ENCODE data around the gene CXCL14.

The CXCL14 gene

DNA sequence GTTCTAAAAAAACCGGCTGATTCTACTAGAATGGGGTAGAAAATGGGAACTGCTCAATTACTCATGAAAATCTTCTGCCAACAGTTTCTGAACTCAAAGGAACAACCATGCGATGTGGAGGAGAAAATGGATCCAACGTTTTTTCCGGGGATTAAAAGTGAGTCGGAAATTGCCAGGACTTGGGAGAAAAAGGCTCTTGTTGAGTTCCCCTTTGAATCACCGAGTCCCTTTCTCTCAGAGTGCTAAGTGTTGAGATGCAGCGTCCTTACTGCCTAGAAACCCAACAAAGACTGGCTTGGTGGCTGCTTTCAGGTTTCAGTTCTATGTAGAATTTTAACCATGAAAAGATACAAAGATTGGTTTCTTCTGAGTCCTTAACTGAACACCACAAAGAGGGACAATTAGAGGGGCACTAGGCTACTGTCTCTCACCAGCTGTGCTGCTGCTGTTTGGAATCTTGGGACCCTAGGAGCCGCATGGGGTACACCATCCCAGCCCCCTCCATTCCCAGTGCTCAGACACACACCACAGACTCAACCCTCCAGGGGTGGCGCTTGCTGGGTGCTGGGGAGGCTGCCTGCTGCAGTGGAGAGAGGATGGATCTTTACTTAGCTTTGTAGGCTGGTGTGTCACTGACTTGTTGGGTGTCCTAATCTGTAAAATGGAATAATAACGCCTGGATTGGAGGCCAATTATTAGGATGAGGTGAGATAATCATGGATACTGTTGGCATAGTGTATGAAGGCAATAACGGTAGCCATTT is 21.5 kb downstream of the CXCL14 start:
- Histone ChIP-seq H3K9me3 (no peaks in the 10 kb centered on the region), H3K27me3 (peaks cover 86% of the 10 kb centered on the region), H3K36me3 (no peaks in the 10 kb centered on the region), H3K4me1 (ENCODE audit: control insufficient read depth in 1 of 2, insufficient read depth in 1 of 2, low read depth in 1 of 2, low read length in 1 of 2) (no peaks in the 10 kb centered on the region), H3K27ac (no peak overlapping the region), H3K4me3 (ENCODE audit: low read depth in 1 of 2, low read length in 1 of 2) (no peak overlapping the region)
- TF ChIP-seq, protein P1, sequence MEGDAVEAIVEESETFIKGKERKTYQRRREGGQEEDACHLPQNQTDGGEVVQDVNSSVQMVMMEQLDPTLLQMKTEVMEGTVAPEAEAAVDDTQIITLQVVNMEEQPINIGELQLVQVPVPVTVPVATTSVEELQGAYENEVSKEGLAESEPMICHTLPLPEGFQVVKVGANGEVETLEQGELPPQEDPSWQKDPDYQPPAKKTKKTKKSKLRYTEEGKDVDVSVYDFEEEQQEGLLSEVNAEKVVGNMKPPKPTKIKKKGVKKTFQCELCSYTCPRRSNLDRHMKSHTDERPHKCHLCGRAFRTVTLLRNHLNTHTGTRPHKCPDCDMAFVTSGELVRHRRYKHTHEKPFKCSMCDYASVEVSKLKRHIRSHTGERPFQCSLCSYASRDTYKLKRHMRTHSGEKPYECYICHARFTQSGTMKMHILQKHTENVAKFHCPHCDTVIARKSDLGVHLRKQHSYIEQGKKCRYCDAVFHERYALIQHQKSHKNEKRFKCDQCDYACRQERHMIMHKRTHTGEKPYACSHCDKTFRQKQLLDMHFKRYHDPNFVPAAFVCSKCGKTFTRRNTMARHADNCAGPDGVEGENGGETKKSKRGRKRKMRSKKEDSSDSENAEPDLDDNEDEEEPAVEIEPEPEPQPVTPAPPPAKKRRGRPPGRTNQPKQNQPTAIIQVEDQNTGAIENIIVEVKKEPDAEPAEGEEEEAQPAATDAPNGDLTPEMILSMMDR (IDR thresholded peaks at IDR 0.05) = no peak

- Histone ChIP-seq H3K4me3 (ENCODE audit: low read depth in 1 of 2, low read length in 1 of 2) (no peak overlapping the region), H3K4me1 (ENCODE audit: control insufficient read depth in 1 of 2, insufficient read depth in 1 of 2, low read depth in 1 of 2, low read length in 1 of 2) (no peaks in the 10 kb centered on the region), H3K36me3 (no peaks in the 10 kb centered on the region), H3K27ac (no peak overlapping the region), H3K27me3 (peaks cover 92% of the 10 kb centered on the region), H3K9me3 (no peaks in the 10 kb centered on the region)
- TF ChIP-seq, protein P1 (IDR thresholded peaks at IDR 0.05) = no peak
These were observed 22.2 kb downstream of the CXCL14 start for GRCh38 chr5:135556620-135557019.

DNA sequence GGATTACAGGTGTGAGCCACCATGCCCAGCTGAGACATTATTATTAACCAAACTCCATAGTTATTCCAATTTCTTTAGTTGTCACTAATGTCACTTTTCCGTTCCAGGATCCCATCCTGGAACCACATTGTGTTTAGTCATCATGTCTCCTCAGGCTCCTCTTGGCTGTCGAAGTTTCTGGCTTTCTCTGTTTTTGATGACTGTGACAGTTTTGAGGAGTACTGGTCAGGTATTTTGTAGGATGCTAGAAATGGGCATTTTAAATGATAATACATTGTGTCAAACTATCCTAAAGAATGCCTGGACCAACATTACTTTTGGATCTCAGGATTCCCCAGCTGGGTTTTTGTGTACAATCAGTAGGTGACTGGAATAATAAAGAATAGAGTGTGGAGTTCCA is 23.3 kb downstream of the CXCL14 start:
- peaks cover 97% of the 10 kb centered on the region for H3K27me3 ChIP-seq
- no peaks in the 10 kb centered on the region for H3K4me1 ChIP-seq (ENCODE audit: control insufficient read depth in 1 of 2, insufficient read depth in 1 of 2, low read depth in 1 of 2, low read length in 1 of 2)
- H3K27ac ChIP-seq = no peak overlapping the region
- H3K4me3 ChIP-seq (ENCODE audit: low read depth in 1 of 2, low read length in 1 of 2) = no peak overlapping the region
- TF ChIP-seq, protein P1 (IDR thresholded peaks at IDR 0.05) = no peak
- H3K9me3 ChIP-seq = no peaks in the 10 kb centered on the region
- H3K36me3 ChIP-seq = no peaks in the 10 kb centered on the region

DNA sequence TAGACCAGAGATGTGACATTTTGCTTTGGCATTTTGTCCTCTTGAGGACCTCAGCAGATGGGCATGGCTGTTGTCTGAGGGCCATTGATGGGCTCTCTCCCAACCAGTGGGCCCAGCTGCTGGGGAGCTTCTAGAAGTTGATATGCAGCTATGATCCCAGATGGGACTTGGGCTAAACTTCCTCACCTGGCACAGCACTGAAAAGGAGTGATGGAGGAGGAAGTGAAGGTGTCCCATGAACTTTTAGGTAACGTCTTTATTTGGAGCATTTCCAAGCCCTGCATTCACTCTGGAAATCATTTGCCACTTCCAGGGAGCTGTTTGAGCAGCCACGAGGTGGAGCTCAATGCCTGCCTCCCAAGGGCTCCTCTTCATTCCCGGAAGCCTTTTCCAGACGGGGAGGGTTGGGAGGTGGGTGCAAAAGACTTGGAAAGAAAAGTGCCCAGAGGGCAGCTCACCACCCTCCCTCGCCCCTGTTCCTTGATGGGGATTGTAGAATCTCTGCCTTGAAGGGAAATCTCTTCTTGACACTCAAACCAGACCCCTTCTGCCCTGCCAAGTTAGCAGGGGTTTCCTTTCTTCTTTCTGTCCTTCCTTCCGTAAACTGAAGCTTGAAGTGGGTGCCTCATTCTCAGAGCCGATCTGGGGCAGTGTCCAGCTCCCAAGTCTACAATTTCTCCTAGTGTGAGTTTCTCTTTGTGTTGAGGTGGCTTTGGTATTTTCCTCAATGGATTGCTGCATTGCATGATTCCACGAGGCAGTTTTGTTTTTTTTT is 24.9 kb downstream of the CXCL14 start:
- H3K36me3 ChIP-seq = no peaks in the 10 kb centered on the region

GRCh38 chr5:135551593-135552447 is 27.0 kb downstream of the CXCL14 start:
- TF ChIP-seq, protein P1 (IDR thresholded peaks at IDR 0.05) = peak; percentile 36
- no peaks in the 10 kb centered on the region for H3K4me1 ChIP-seq (ENCODE audit: control insufficient read depth in 1 of 2, insufficient read depth in 1 of 2, low read depth in 1 of 2, low read length in 1 of 2)
- no peak overlapping the region for H3K27ac ChIP-seq
- H3K9me3 ChIP-seq = no peaks in the 10 kb centered on the region
- no peaks in the 10 kb centered on the region for H3K36me3 ChIP-seq
- H3K4me3 ChIP-seq (ENCODE audit: low read depth in 1 of 2, low read length in 1 of 2) = no peak overlapping the region
- H3K27me3 ChIP-seq = peaks cover 100% of the 10 kb centered on the region

More for the DNA sequence above, 24.9 kb downstream of the CXCL14 start:
- no peak overlapping the region for H3K4me3 ChIP-seq (ENCODE audit: low read depth in 1 of 2, low read length in 1 of 2)
- H3K4me1 ChIP-seq (ENCODE audit: control insufficient read depth in 1 of 2, insufficient read depth in 1 of 2, low read depth in 1 of 2, low read length in 1 of 2) = no peaks in the 10 kb centered on the region
- H3K9me3 ChIP-seq = no peaks in the 10 kb centered on the region
- no peak overlapping the region for H3K27ac ChIP-seq
- H3K27me3 ChIP-seq = peaks cover 97% of the 10 kb centered on the region
- TF ChIP-seq, protein P1 (IDR thresholded peaks at IDR 0.05) = no peak

Measured in neutrophil (primary cell).